ENCODE measurements around the gene HLA-G.
"Not testable (repeated sequence)": the region's sequence is repeated elsewhere in the genome, so short reads cannot be mapped to it uniquely, and the experiment has no call there.

HLA-G gene

DNA sequence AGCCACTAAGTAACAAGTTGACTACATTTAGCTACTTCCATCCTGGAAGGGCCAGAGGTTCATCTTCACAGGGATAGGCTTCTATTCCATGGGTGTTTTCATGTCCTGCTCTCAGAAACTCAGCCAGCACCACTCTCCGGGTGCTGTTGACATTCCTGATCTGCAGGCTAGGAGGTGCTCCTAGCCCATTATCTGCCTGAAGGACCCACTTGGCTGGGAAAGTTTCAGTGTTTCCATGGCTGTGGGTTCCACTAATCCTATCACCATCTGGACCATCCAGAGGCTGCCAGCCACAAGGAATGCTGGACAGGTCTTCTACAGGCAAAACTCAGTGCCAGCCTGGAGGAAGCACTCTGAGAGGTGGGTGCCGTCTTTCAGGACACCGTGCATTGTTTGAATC, 45.2 kb downstream of the HLA-G start:
- DNase-seq (ENCODE audit: low spot score), result no peak

DNA sequence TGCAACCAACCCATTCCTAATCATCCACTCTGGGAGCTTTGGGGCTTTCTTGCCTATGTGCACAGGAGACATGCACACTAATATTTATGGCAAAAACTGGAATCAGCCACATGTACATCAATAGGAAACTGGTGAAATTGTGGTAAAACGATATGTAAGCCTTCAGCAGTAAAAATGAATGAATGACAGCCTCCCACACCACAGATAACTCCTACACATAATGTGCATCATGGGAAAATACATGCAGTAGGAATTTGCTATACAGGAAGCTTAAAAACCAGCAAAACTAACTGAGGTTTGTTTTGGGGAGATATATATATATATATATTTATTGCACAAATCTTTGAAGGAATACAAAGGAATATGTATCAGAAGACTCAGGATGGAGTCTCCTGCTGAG, 47.6 kb downstream of the HLA-G start:
- no peak for DNase-seq (ENCODE audit: low spot score)

DNA sequence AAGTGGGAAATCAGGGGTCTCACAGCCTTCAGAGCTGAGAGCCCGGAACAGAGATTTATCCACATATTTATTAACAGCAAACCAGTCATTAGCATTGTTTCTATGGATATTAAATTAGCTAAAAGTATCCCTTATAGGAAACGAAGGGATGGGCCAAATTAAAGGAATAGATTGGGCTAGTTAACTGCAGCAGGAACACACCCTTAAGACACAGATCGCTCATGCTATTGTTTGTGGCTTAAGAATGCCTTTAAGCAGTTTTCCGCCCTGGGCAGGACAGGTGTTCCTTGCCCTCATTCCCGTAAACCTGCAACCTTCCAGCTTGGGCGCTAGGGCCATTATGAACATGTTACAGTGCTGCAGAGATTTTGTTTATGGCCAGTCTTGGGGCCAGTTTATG, 48.1 kb downstream of the HLA-G start:
- not testable (repeated sequence) for DNase-seq (ENCODE audit: low spot score)

Data from AG08395 (cell line).